Colonic mucosa (tissue), 4 donors: ENCODE measurements around the gene PPP2R3B. TPM values are rescaled to one million over a fixed set of nuclear protein-coding genes. Genes with fewer than 3 reads are reported as not detected.

ENCODE experiments used
- DNase-seq: peaks from one replicate; pipeline ENCODE4 v3.0.0-alpha.2; 2020
- H3K27ac ChIP-seq: fragments of 200-600 bp; one replicate; pipeline ENCODE4 v1.8.0; 2021
- H3K27me3 ChIP-seq: fragments of 200-600 bp; one replicate; pipeline ENCODE4 v1.8.0; 2021
- H3K36me3 ChIP-seq: fragments of 200-600 bp; one replicate; pipeline ENCODE4 v1.8.0; 2021
- H3K4me1 ChIP-seq: fragments of 200-600 bp; one replicate; pipeline ENCODE4 v1.8.0; 2021; ENCODE audit warnings: mild to moderate bottlenecking
- H3K4me3 ChIP-seq: fragments of 200-600 bp; one replicate; pipeline ENCODE4 v1.8.0; 2021
- H3K9ac ChIP-seq, 2 donors: one replicate each; pipeline ENCODE4 v1.7.0; 2013; ENCODE audit warnings: control low read depth in 2 of 2, low read depth in 2 of 2, low read length in 2 of 2
- H3K9me3 ChIP-seq: fragments of 200-600 bp; one replicate; pipeline ENCODE4 v1.8.0; 2021
- intact Hi-C: fragments of 100-400 bp; cut with DNase I; formaldehyde crosslinking; loops from one replicate; pipeline ENCODE4 v1.14.1; 2022
- total RNA-seq, 2 donors: library from RNA; stranded (reverse); fragmentation: NEBNext Ultra II Directional in 1 of 2; extraction: Animal tissue kit (Norgen Biotek cat#: 25700) in 1 of 2; gene quantifications; one replicate each; pipeline ENCODE4 v1.2.1, GENCODE V29; 2021
- TF ChIP-seq, protein P1 (sequence below): fragments of 200-600 bp; IDR thresholded peaks from one replicate; pipeline ENCODE4 v1.8.0; 2022; ENCODE audit warnings: antibody characterized with exemption, mild to moderate bottlenecking
- donor health status: healthy.
- donor health status: DM: no; HTN: no; CAD: no.
- donor health status: DM: no; HTN: no; CAD: no.

The PPP2R3B gene
- total RNA-seq, 2 donors from 2014 or later = 8.7 to 22.9 TPM

DNA sequence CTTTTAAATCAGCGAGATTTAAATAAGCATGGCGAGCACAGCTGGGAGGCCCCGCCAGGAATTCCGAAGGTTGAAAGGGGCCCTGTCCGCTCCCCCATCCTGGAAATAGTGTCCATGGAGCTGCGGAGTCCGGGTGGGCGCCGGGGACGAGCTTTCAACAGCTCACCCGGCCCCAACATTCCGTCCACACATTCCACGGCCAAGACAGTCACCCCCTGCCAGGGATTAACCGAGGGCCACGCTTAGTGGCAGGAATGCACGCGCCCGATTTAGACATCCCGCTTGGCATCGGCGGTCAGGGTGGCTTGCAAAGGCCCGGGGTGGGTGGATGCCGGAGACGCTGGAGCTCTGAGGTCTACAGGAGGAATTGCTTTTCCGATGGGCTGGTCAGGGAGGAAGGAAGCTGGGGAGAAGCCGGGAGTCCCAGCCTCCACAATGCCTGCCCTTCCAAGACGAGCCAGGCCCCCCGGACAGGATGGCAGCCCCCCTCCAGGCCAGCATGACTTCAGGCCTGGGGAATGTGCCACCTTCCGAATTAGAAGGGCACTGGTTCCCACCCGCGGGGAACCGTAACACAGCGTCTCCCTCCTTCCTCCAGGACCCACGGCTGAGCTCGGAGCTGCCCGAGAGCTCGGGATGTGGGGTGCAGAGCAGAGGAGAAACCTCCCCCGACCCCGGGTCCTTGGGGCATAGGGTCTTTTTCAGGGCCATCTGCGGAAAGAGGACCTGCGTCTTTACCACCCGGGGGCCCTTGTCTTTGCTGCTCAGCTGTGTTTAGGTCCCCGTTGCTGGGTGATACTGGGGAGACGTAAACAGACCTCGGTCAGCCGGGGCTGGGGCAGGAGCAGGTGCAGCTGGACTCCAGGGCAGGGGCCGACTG lies 26.9 kb upstream of the PPP2R3B start:
- intact Hi-C loops = no loop called here
- Histone ChIP-seq H3K36me3 (no peaks in the 10 kb centered on the region), H3K27me3 (no peaks in the 10 kb centered on the region), H3K4me1 (no peaks in the 10 kb centered on the region), H3K27ac (no peak overlapping the region), H3K9ac (no peak overlapping the region), H3K4me3 (no peak overlapping the region), H3K9me3 (no peaks in the 10 kb centered on the region)
- DNase-seq = no peak
- TF ChIP-seq, protein P1, sequence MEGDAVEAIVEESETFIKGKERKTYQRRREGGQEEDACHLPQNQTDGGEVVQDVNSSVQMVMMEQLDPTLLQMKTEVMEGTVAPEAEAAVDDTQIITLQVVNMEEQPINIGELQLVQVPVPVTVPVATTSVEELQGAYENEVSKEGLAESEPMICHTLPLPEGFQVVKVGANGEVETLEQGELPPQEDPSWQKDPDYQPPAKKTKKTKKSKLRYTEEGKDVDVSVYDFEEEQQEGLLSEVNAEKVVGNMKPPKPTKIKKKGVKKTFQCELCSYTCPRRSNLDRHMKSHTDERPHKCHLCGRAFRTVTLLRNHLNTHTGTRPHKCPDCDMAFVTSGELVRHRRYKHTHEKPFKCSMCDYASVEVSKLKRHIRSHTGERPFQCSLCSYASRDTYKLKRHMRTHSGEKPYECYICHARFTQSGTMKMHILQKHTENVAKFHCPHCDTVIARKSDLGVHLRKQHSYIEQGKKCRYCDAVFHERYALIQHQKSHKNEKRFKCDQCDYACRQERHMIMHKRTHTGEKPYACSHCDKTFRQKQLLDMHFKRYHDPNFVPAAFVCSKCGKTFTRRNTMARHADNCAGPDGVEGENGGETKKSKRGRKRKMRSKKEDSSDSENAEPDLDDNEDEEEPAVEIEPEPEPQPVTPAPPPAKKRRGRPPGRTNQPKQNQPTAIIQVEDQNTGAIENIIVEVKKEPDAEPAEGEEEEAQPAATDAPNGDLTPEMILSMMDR = no peak

DNA sequence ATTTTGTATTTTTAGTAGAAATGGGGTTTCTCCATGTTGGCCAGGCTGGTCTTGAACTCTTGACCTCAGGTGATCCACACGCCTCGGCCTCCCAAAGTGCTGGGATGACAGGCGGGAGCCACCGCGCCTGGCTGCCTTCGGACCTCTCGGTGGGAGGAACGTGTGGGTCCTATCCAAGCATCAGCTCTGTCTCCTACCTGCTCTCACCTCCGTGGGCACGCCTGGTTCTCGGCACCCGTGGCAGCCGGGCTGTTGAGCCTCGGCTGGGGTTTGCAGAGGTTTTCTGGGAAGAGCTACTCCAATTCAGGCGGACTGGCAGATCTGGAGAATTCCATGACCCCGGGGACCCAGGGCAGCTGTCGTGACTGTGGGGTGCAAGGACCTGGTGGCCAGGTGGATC lies 23.6 kb upstream of the PPP2R3B start:
- Histone ChIP-seq H3K36me3 (no peaks in the 10 kb centered on the region), H3K4me3 (no peak overlapping the region), H3K27ac (no peak overlapping the region), H3K4me1 (no peaks in the 10 kb centered on the region), H3K9me3 (no peaks in the 10 kb centered on the region), H3K9ac (no peak overlapping the region), H3K27me3 (no peaks in the 10 kb centered on the region)
- TF ChIP-seq, protein P1 = no peak
- intact Hi-C loops = no loop called here
- DNase-seq = no peak

GRCh38 chrX:405149-405548 lies 18.4 kb upstream of the PPP2R3B start:
- intact Hi-C loops = no loop called here
- H3K9ac ChIP-seq = no peak overlapping the region
- H3K36me3 ChIP-seq = no peaks in the 10 kb centered on the region
- no peaks in the 10 kb centered on the region for H3K27me3 ChIP-seq
- TF ChIP-seq, protein P1 = no peak
- no peak overlapping the region for H3K27ac ChIP-seq
- H3K4me1 ChIP-seq = no peaks in the 10 kb centered on the region
- no peaks in the 10 kb centered on the region for H3K9me3 ChIP-seq
- no peak for DNase-seq
- H3K4me3 ChIP-seq = no peak overlapping the region

- H3K9ac ChIP-seq = no peak overlapping the region
- no peaks in the 10 kb centered on the region for H3K9me3 ChIP-seq
- TF ChIP-seq, protein P1 = no peak
- intact Hi-C loops = no loop called here
- no peaks in the 10 kb centered on the region for H3K4me1 ChIP-seq
- H3K4me3 ChIP-seq = no peak overlapping the region
- DNase-seq = no peak
- H3K27me3 ChIP-seq = no peaks in the 10 kb centered on the region
- H3K36me3 ChIP-seq = no peaks in the 10 kb centered on the region
- H3K27ac ChIP-seq = no peak overlapping the region
Observed at GRCh38 chrX:404656-405055, 17.9 kb upstream of the PPP2R3B start.

DNA sequence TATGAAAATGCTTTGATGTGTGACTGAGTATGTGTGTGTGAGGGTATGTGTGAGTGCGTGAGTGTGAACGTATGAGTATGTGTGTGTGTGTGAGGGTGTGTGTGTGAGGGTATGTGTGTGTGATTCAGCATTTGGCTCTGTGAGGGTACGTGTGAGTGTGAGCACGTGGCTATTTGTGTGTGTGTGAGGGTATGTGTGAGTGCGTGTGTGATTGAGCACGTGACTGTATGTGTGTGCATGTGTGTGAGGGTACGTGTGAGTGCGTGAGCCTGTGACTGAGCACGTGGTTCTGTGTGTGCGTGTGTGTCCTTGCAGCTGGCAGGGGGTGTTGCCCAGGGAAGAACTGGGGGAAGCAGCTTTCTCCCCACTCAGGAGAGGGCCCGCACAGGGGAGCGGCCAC lies 16.1 kb upstream of the PPP2R3B start:
- H3K27ac ChIP-seq = no peak overlapping the region
- DNase-seq = no peak

More for the DNA sequence above, 16.1 kb upstream of the PPP2R3B start:
- intact Hi-C loops = no loop called here
- Histone ChIP-seq H3K4me1 (no peaks in the 10 kb centered on the region), H3K4me3 (no peak overlapping the region), H3K9ac (no peak overlapping the region), H3K9me3 (no peaks in the 10 kb centered on the region), H3K27me3 (no peaks in the 10 kb centered on the region), H3K36me3 (no peaks in the 10 kb centered on the region)
- TF ChIP-seq, protein P1 = no peak
